GM21576 (cell line): ENCODE results near the gene DNAI2.

Experiments
- ATAC-seq: cut with Tn5 transposase; IDR thresholded peaks from one replicate; pipeline ENCODE4 v1.9.1; 2021; ENCODE audit warnings: mild to moderate bottlenecking, moderate library complexity; ENCODE audit not compliant: unreplicated experiment

Gene DNAI2

GRCh38 chr17:74299226-74300009 is 25.4 kb downstream of the DNAI2 start:
- ATAC-seq = no peak

DNA sequence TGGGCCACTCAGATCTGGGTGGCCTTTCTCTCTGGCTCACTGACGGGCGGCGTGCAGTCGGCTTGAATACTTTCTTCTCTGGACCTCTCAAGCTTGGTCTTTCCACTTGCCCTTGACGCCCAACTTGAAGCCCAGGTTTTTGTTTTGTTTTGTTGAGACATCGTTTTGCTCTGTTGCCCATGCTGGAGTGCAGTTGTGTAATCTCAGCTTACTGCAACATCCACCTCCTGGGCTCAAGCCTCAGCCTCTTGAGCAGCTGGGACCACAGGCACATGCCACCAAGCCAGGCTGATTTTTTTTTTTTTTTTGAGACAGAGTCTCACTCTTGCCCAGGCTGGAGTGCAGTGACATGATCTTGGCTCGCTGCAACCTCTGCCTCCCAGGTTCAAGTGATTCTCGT is 29.3 kb downstream of the DNAI2 start:
- no peak for ATAC-seq

- no peak for ATAC-seq
These were observed 30.1 kb downstream of the DNAI2 start for GRCh38 chr17:74304184-74304583.

- ATAC-seq = no peak
These were observed 32.0 kb downstream of the DNAI2 start for GRCh38 chr17:74305865-74306654.

- no peak for ATAC-seq
These were observed 34.1 kb downstream of the DNAI2 start for GRCh38 chr17:74307984-74308773.

- no peak for ATAC-seq
These were observed 35.9 kb downstream of the DNAI2 start for GRCh38 chr17:74309902-74310301.

DNA sequence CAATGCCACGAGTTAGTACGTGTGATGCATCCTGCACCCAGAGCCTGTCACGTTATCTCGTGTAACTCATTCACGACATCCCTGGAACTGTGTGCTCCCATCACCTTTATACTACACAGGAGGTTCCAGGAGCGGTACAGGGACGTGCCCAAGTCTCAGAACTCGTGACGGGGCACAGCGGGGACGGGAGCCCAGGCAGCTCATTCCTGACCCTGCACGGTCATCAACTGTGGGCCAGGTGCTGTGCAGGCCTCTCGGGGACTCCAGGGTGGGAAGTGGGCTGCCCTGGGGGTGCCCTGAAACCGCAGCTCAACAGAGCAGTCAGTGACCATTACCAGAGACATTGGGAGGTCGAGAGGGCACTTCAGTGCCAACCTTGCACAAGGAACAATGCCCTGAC is 40.8 kb downstream of the DNAI2 start:
- ATAC-seq = no peak

- no peak for ATAC-seq
These were observed 42.2 kb downstream of the DNAI2 start for GRCh38 chr17:74316220-74316619.

- no peak for ATAC-seq
These were observed 43.0 kb downstream of the DNAI2 start for GRCh38 chr17:74317071-74317470.

DNA sequence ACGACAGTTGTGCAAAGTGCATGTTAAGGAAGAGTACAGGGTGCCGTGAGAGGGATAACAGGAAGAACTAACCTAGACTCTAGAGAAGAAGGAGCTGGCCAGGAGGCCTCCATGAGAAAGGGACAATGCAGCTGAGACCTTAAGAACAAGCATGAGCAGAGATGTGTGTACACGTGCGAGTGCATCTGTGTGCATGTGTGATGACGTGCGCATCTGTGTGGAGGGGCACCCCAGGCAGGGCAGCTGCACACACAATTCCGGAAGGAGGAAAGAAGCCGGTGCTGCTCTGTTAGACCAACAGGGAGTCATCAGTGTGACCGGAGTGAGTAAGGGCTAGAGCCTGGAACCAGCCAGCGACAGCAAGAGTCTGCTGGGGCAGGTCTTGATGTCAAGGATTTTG is 44.4 kb downstream of the DNAI2 start:
- ATAC-seq = no peak

GRCh38 chr17:74324521-74324920 is 50.5 kb downstream of the DNAI2 start:
- no peak for ATAC-seq

- no peak for ATAC-seq
These were observed 51.3 kb downstream of the DNAI2 start for GRCh38 chr17:74325376-74325742.

DNA sequence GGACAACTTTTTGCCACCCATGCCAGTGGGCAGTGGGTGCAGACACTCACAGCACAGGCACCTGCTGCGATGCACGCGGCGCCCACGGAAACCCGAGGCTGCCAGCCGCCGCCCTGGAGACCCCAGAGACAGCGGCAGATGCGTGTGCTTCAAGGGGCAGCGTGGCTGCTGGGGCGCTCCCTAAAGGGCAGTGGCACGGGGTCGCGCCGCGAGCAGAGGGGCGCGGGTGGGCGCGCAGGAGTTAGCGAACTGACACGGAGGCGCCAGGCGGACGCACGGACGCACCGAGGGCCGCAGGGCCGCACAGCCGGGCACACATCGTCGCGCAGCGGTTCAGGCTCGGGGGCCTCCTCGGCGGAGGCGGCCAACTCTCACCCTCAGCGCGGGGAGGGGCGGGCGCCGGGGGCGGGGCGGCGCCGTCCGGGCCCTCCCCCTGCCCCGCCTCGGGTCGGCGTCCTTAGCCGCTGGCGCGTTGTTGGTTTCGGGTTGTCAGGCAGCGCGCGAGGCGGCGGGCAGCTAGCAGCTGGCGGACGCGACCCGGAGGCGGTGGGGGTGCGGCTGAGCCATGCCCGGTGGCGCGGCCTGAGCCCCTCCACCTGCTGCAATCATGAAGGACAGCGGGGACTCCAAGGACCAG is 51.8 kb downstream of the DNAI2 start, which contains the start of gene KIF19:
Gene KIF19, plus strand, starts transcription at position 484 of the 637 bp plus-strand sequence. Its CDS starts 124 bp downstream, at position 608.
- no peak for ATAC-seq

DNA sequence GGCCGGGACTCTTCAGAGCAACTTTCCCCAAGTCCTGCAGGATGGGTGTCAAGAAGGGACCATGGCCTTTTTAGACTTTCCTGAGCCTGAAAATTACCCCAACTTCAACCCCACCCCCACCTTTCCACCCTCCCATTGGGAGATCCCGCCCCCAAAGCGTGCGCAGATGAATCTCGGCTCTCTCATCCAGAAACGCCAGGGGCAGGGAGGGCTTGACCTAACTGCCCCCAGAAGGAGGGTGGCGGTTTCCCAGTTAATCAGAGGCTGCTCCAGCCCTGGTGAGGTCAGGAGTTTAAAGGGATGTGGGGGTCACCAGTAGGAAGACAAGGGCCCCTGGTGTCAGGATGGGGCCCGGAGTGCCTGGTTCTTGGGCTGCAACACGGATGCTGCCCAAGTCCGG is 52.5 kb downstream of the DNAI2 start:
- no peak for ATAC-seq

DNA sequence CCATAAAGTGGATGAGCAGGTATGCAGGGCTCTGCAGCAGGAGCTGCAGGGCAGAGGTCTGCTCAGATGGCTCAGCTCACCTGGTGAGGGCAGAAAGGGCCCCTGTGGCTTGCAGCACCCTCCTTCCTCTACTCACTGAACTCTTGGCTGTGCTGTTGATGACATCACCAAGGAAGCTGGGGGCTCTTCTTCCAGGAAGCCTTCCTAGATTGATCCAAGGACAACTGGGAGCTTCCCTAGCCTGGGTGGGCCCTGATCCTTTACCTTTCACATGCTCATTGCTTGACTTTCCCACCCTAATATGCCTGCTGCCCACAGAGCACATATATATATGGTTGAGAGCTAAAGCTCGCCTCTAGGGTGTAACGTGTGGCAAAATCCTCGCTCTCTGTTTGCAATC is 54.5 kb downstream of the DNAI2 start:
- ATAC-seq = no peak

DNA sequence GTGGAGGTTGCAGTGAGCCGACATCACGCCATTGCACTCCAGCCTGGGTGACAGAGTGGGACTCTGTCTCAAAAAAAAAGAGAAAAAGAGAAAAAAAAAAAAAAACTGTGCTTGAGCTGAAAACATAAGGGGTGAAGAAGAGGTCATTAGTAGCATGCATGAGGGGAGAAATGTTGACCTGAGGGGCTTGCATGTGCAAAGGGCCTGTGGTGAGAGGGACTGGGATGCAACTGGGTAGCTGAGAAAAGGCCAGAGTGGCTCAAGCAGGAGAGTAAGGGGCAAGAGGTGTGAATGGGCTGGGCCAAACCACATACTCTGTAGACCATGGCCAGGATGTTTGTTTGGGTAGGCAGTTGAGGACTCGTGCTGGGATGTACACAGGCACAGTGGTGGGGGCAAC is 55.3 kb downstream of the DNAI2 start:
- no peak for ATAC-seq

DNA sequence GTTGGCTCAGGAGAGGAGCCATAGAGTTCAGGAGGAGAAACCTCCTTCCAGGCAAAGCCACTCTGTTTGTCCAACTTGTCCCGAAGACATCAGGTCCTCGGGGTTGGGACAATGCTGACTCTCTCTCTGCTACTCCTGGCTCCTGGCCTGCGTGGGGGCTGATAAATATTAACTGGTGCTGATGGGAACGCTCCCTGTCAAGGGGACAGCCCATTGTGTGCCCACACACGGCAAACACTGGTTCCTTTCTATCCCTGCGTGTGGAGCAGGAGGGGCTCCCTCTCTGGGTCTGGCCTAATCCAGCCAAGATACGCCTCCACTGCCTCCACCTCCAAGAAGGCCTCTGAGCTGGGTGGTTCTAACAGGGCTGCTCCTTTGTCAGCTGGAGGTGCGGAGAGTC is 56.4 kb downstream of the DNAI2 start:
- ATAC-seq = no peak

DNA sequence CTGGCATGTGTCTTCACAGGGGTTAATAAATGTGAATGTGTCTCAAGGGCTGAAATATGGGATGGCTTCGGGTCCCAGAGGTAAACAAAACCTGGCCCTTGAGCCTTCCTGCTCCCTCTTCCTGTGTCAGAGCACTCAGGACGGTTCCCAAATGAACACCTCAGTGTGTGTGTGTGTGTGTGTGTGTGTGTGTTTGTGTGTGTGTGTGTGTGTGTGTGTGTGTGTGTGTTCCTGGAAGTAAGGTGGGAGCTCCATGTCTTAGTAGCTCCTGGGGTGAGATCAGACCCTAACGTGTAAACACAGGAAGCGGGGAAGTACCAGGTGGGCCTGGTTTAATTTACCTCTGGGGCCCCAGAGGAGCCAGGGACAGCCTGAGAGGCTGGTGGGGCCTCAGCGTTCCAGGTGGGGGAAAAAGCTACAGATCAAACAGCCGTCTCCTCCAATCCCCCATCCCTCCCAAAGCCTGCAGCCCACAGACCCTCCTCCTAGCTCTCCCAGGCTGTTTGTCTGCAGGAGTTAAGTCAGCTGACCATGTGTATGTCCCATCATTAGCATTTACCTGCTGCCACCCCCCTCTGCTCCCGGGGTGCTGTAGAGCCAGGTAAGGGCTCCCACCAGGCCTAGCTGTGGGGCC is 58.1 kb downstream of the DNAI2 start:
- ATAC-seq = no peak

GRCh38 chr17:74332763-74333283 is 58.8 kb downstream of the DNAI2 start:
- no peak for ATAC-seq

DNA sequence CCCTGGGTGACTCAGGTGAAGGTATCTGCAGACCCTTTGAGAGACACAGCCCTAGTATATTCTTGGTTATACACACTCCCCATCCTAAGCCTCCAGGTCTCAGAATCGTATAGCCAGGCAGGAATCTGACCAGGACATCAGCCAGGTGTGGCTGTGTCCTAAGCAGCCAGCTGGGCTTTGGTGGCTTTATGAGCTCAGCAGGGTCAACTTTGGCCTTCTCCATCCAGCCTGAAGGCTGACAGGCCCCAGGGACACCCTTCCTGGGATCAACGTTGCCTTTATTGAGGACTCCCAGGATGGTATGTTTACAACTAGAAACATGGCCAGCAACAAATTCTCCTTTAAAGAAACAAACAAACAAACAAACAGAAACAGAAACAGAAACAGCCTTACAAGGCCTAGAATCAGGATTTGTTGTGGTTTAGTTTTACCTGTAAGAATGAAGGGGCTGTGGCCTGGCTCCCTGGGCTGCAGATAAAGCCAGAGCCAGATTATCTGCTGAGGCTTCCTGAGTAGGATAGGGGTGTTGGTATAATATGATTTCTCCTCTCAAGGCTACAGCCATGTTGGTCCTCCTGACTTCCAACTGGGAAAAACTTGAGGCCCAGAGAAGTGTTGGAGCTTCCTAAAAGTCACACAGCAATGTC is 60.5 kb downstream of the DNAI2 start:
- no peak for ATAC-seq
